HEK293 (cell line): ENCODE measurements around the gene RTTN.

Experiments
- CTCF ChIA-PET: fragments of 350-600 bp; formaldehyde crosslinking; extraction: SDS; loops from one replicate; lab custom pipeline; 2021; ENCODE audit warnings: antibody characterized with exemption; lab: Yijun Ruan, JAX
- POLR2A ChIA-PET: fragments of 300-600 bp; formaldehyde crosslinking; extraction: SDS; loops from one replicate; lab custom pipeline; 2020; ENCODE audit warnings: antibody characterized with exemption, inconsistent platforms; lab: Yijun Ruan, JAX
- H3K27ac ChIP-seq: fragments of 200-500 bp; sonication (Bioruptor generic); 2 replicates; pipeline ENCODE4 v1.5.1; 2014; ENCODE audit warnings: low read depth, low read length, control low read depth, inconsistent platforms; ENCODE audit errors: extremely low read depth
- H3K36me3 ChIP-seq, 2 experiments: fragments of 200-500 bp in 1 of 2; sonication (Bioruptor generic) in 1 of 2; 1 replicate in 1 of 2; 2 replicates in 1 of 2; pipeline ENCODE4 v1.5.1; 2014 to 2017; ENCODE audit warnings: inconsistent platforms in 2 of 2, low read length in 2 of 2; ENCODE audit not compliant: control insufficient read depth in 2 of 2, insufficient read depth in 1 of 2
- H3K4me1 ChIP-seq: fragments of 200-500 bp; sonication (Bioruptor generic); 2 replicates; pipeline ENCODE4 v1.5.1; 2014; ENCODE audit warnings: mild to moderate bottlenecking, low read length, inconsistent platforms; ENCODE audit not compliant: control insufficient read depth, insufficient read depth
- H3K4me3 ChIP-seq: 2 replicates; pipeline ENCODE4 v1.5.1; 2011; ENCODE audit warnings: low read depth, mild to moderate bottlenecking, control low read depth, low read length, moderate library complexity
- H3K9me3 ChIP-seq: fragments of 200-500 bp; sonication (Bioruptor generic); 2 replicates; pipeline ENCODE4 v1.5.1; 2014; ENCODE audit warnings: low read depth, low read length, inconsistent platforms; ENCODE audit not compliant: control insufficient read depth, insufficient read depth
- BCL11A ChIP-seq: fragments of 450-650 bp; formaldehyde crosslinking; IDR thresholded peaks from 2 replicates; pipeline ENCODE4 v1.5.1; 2016; ENCODE audit warnings: low read depth, missing biosample characterization, missing genetic modification characterization
- FEZF1 ChIP-seq: fragments of 450-650 bp; formaldehyde crosslinking; IDR thresholded peaks from 2 replicates; pipeline ENCODE4 v1.5.1; 2016; ENCODE audit warnings: missing biosample characterization, missing genetic modification characterization
- GLIS1 ChIP-seq: fragments of 450-650 bp; formaldehyde crosslinking; IDR thresholded peaks from 2 replicates; pipeline ENCODE4 v1.5.1; 2016; ENCODE audit warnings: missing biosample characterization, missing genetic modification characterization
- OVOL3 ChIP-seq: fragments of 450-650 bp; formaldehyde crosslinking; IDR thresholded peaks from 2 replicates; pipeline ENCODE4 v1.5.1; 2016; ENCODE audit warnings: missing biosample characterization, missing genetic modification characterization
- SCRT2 ChIP-seq: fragments of 450-650 bp; formaldehyde crosslinking; IDR thresholded peaks from 2 replicates; pipeline ENCODE4 v1.5.1; 2016; ENCODE audit warnings: missing biosample characterization, missing genetic modification characterization
- ZNF223 ChIP-seq: fragments of 450-650 bp; formaldehyde crosslinking; IDR thresholded peaks from 2 replicates; pipeline ENCODE4 v1.5.1; 2016; ENCODE audit warnings: missing biosample characterization, missing genetic modification characterization
- ZNF239 ChIP-seq: fragments of 450-650 bp; formaldehyde crosslinking; IDR thresholded peaks from 2 replicates; pipeline ENCODE4 v1.5.1; 2016; ENCODE audit warnings: missing biosample characterization, missing genetic modification characterization
- ZNF302 ChIP-seq: fragments of 450-650 bp; formaldehyde crosslinking; IDR thresholded peaks from 2 replicates; pipeline ENCODE4 v1.5.1; 2016; ENCODE audit warnings: missing biosample characterization, missing genetic modification characterization, low read depth
- ZNF433 ChIP-seq: fragments of 450-650 bp; formaldehyde crosslinking; IDR thresholded peaks from 2 replicates; pipeline ENCODE4 v1.5.1; 2016; ENCODE audit warnings: missing biosample characterization, missing genetic modification characterization, low read depth
- ZNF521 ChIP-seq: fragments of 450-650 bp; formaldehyde crosslinking; IDR thresholded peaks from 2 replicates; pipeline ENCODE4 v1.5.1; 2017; ENCODE audit warnings: missing biosample characterization, mild to moderate bottlenecking, missing genetic modification characterization
- ZNF560 ChIP-seq: fragments of 450-650 bp; formaldehyde crosslinking; IDR thresholded peaks from 2 replicates; pipeline ENCODE4 v1.5.1; 2017; ENCODE audit warnings: missing biosample characterization, missing genetic modification characterization, borderline replicate concordance
- ZNF629 ChIP-seq: fragments of 450-650 bp; formaldehyde crosslinking; IDR thresholded peaks from 2 replicates; pipeline ENCODE4 v1.5.1; 2017; ENCODE audit warnings: missing biosample characterization, missing genetic modification characterization
- ZNF707 ChIP-seq: fragments of 450-650 bp; formaldehyde crosslinking; IDR thresholded peaks from 2 replicates; pipeline ENCODE4 v1.5.1; 2016; ENCODE audit warnings: missing biosample characterization, missing genetic modification characterization
- TF ChIP-seq, protein P1 (sequence below): fragments of 450-650 bp; formaldehyde crosslinking; IDR thresholded peaks from 2 replicates; pipeline ENCODE4 v1.5.1; 2016; ENCODE audit warnings: missing biosample characterization, missing genetic modification characterization
- TF ChIP-seq, protein P2 (sequence below): fragments of 450-650 bp; formaldehyde crosslinking; IDR thresholded peaks from 2 replicates; pipeline ENCODE4; 2016; ENCODE audit warnings: missing biosample characterization, missing genetic modification characterization
- TF ChIP-seq, protein P3 (sequence below): fragments of 450-650 bp; IDR thresholded peaks from 2 replicates; pipeline ENCODE4 v1.5.1; 2018; ENCODE audit warnings: missing biosample characterization, missing genetic modification characterization

Gene RTTN

DNA sequence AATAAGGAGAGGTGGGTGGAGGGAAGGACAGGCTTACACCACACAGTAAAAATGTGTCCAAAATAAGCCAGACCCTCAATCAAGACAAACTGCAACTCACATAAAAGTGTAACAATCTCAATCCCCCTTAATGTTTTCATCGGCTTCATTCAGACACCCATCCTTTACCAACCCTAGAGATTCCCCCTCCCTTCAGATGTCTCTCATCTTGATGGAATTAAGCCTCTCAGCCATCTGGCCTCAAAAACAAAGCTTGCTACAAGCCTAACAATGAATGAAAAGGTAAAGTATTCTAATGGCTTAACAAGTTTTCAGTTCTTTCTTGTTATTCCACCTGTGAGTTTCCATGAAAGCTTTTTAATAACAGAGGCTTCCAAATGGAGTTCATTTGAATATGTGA lies 5.2 kb downstream of the RTTN start:
- Histone ChIP-seq H3K4me3 (no peak overlapping the region), H3K36me3 (peaks cover 60 to 80% of the 10 kb centered on the region in 2 experiments), H3K9me3 (no peaks in the 10 kb centered on the region), H3K4me1 (peaks cover 3% of the 10 kb centered on the region; the same call in 1 of the 2 replicates), H3K27ac (no peak overlapping the region)
- CTCF ChIA-PET = interaction anchor here (1.0 kb wide), 1 partner anchor 250 kb away, joined by 3 read pairs; no protein-coding TSS in a partner anchor
- POLR2A ChIA-PET = no interaction called here
- TF ChIP-seq ZNF223 (tag by site-specific recombination) (no peak), ZNF629 (tag by site-specific recombination) (no peak), ZNF707 (tag by site-specific recombination) (no peak)

DNA sequence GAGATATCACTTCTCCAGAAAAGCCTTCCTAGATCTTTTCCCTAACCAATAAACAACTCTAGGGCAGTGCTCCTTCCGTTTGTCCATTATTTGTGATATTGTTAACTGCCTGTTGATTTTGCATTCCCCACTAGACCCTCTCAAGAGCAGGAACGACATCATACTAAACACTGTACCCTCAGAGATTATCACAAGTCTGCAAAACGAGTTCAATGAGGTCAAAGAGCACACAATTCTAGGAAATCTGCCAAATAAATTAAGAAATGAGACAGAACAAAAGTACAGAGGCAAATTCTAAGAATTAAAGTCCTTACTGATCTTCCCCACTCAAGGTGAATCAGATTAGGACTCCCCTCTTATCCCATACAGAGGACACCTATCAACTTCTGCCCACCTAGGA lies 7.6 kb downstream of the RTTN start:
- CTCF ChIA-PET = interaction anchor here (0.6 to 13.3 kb wide), 4 partner anchors 114 to 254 kb away, joined by 3 to 208 read pairs (median 56); no protein-coding TSS in a partner anchor
- no peak for TF ChIP-seq ZNF239 (tag by site-specific recombination)
- TF ChIP-seq SCRT2 (tag by site-specific recombination) = no peak
- TF ChIP-seq ZNF521 (tag by site-specific recombination) = no peak
- TF ChIP-seq, protein P1, sequence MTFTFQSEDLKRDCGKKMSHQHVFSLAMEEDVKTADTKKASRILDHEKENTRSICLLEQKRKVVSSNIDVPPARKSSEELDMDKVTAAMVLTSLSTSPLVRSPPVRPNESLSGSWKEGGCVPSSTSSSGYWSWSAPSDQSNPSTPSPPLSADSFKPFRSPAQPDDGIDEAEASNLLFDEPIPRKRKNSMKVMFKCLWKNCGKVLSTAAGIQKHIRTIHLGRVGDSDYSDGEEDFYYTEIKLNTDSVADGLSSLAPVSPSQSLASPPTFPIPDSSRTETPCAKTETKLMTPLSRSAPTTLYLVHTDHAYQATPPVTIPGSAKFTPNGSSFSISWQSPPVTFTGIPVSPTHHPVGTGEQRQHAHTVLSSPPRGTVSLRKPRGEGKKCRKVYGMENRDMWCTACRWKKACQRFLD (tag by site-specific recombination) = no peak
- no peak for TF ChIP-seq ZNF433
- no peak for TF ChIP-seq ZNF560 (tag by site-specific recombination)
- TF ChIP-seq ZNF302 (tag by site-specific recombination) = no peak
- no peak for TF ChIP-seq OVOL3 (tag by site-specific recombination)
- TF ChIP-seq, protein P2, sequence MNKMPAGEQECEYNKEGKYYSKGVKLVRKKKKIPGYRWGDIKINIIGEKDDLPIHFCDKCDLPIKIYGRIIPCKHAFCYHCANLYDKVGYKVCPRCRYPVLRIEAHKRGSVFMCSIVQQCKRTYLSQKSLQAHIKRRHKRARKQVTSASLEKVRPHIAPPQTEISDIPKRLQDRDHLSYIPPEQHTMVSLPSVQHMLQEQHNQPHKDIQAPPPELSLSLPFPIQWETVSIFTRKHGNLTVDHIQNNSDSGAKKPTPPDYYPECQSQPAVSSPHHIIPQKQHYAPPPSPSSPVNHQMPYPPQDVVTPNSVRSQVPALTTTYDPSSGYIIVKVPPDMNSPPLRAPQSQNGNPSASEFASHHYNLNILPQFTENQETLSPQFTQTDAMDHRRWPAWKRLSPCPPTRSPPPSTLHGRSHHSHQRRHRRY (tag by site-specific recombination) = no peak
- no peak for TF ChIP-seq BCL11A
- TF ChIP-seq, protein P3, sequence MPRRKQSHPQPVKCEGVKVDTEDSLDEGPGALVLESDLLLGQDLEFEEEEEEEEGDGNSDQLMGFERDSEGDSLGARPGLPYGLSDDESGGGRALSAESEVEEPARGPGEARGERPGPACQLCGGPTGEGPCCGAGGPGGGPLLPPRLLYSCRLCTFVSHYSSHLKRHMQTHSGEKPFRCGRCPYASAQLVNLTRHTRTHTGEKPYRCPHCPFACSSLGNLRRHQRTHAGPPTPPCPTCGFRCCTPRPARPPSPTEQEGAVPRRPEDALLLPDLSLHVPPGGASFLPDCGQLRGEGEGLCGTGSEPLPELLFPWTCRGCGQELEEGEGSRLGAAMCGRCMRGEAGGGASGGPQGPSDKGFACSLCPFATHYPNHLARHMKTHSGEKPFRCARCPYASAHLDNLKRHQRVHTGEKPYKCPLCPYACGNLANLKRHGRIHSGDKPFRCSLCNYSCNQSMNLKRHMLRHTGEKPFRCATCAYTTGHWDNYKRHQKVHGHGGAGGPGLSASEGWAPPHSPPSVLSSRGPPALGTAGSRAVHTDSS (tag by site-specific recombination) = no peak
- H3K36me3 ChIP-seq = peaks cover 84 to 89% of the 10 kb centered on the region in 2 experiments

DNA sequence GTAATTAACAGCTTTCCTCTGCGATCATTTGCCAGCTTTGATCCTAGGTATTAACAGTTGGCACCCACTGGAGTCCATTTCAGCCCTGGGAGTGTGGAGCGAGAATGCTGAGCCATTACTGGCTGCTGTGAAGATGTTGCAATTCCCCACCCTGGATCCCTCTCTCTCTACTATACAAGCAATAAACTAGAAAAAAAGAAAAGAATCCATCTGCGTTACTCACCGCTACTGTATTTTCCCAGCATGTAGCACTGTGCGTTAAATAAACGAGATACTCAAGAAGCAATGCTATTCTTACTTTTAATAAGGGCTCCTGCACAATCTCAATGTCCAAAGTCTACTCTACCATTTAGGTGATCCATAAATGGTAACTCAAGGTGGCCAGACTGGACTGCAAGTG lies 8.5 kb downstream of the RTTN start:
- Histone ChIP-seq H3K4me1 (no peaks in the 10 kb centered on the region), H3K27ac (no peak overlapping the region), H3K36me3 (peaks cover 84 to 87% of the 10 kb centered on the region in 2 experiments), H3K4me3 (no peak overlapping the region), H3K9me3 (no peaks in the 10 kb centered on the region)
- POLR2A ChIA-PET = no interaction called here
- TF ChIP-seq FEZF1 (peak; percentile 20; the same call in 1 of the 2 replicates), GLIS1 (tag by site-specific recombination) (no peak)
- CTCF ChIA-PET = interaction anchor here (0.6 to 13.3 kb wide), 8 partner anchors 13 to 254 kb away, joined by 3 to 208 read pairs (median 4); no protein-coding TSS in a partner anchor

More for the DNA sequence above, 7.6 kb downstream of the RTTN start:
- Histone ChIP-seq H3K4me1 (no peaks in the 10 kb centered on the region), H3K4me3 (no peak overlapping the region), H3K9me3 (no peaks in the 10 kb centered on the region), H3K27ac (no peak overlapping the region)
- POLR2A ChIA-PET = no interaction called here
